ENCODE measurements around the gene IL27RA.

The IL27RA gene

GRCh38 chr19:14089412-14089661, 57.8 kb downstream of the IL27RA start:
- peak; percentile 37 for DNase-seq (ENCODE audit: low read depth)

GRCh38 chr19:14089662-14090508, 58.3 kb downstream of the IL27RA start:
- DNase-seq (ENCODE audit: low read depth): peak; percentile 76

DNA sequence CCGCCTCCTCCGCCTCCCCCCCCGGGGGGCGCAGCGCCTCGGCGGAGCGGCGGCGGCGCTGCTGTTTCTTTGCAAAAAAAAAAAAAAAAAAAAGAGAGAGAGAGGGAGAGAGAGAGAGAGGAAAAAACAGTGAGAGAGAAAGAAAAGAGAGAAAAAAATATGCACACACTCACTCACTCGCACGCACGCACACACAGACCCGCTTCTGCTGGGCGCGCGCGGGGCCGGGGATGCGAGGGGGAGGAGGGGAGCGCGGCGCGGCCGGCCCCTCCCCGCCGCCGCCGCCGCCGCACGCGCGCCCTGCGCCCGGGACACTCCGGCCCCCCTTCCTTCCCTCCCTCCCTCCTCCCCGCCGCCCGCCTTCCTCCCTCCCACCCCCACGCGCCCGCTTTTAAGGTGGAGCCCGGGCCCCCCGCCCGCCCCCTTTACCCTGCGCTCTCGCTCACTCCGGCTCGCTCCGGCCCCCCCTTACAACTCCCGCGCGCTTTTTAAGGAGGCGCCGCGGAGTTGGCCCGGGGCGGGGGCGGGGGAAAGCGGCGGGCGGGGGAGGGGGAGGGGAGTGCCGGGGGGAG, 59.0 kb downstream of the IL27RA start, which contains the start of gene SAMD1:
Gene SAMD1, minus strand, starts transcription at position 243 of the 572 bp plus-strand sequence.
- peak; percentile 88 for DNase-seq (ENCODE audit: low read depth)

DNA sequence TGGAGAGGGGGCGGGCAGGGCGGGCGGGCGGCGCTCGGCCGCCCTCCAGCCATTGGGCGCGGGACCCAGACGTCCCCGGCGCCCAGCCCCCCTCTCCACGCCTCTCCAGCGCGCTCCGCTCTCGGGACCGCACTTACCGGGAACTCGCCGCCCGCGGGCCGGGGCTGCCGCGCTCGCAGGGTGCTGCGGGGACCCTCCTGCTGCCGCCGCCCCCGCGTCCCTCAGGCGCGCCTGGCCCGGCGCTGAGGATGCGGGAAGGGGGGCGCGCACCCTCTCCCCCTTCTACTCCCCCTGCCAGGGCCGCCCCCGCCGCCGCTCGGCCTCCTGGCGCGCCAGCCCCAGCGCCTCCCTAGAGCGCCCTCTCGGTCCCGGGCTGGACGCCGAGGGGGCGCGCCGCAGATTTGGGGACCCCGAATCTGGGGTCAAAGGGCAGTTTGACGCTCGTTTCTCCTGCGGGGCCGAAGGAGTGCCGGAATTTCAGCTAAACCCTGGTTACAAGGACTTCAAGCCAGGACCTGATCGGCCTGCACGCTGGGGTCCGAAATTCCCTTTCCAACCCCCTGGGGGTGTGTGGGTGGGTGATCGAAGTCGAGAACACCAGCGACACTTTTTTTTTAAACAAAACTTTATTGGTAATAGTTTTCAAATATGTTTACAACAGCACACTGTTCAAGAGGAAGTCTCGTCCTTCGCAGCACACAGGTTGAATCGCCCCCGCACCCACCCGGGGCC, 59.7 kb downstream of the IL27RA start:
- DNase-seq (ENCODE audit: low read depth): peak; percentile 85

- DNase-seq (ENCODE audit: low read depth): peak; percentile 24
Observed at GRCh38 chr19:14091813-14092462, 60.4 kb downstream of the IL27RA start.

GRCh38 chr19:14093117-14093823, 61.7 kb downstream of the IL27RA start:
- DNase-seq (ENCODE audit: low read depth): no peak

GRCh38 chr19:14094854-14095253, 63.3 kb downstream of the IL27RA start:
- DNase-seq (ENCODE audit: low read depth): no peak

DNA sequence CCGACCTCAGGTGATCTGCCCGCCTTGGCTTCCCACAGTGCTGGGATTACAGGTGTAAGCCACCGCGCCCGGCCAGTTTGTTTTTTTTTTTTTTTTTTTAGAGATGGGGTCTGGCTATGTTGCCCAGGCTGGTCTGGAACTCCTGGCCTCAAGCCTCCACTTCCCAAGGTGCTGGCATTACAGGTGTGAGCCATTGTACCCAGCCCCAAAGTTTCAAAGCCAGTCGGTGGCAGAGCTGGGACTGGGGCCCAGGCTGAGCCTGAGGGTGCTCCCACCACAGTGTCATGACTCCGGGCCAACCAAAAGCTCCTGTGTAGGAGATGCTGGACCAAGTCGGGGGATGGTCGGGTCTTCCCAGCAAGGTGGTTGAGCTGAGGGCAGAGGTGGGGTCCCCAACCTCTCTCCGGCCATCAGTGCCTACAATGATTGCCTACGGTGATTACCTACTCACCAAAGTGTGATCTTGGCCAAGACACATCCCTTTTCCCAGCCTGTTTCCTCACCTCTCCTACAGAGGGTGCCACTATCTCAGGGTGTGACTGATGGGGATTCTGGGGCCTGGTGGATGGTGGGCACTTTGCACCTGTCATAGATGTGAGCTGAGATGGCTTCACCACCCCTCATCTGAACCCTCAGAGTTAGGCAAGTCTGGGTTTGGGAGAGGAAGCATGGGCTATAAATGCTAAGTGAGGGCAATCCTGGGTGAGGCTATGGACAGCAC, 64.9 kb downstream of the IL27RA start:
- no peak for DNase-seq (ENCODE audit: low read depth)

GRCh38 chr19:14097532-14098151, 66.1 kb downstream of the IL27RA start:
- DNase-seq (ENCODE audit: low read depth): no peak

DNA sequence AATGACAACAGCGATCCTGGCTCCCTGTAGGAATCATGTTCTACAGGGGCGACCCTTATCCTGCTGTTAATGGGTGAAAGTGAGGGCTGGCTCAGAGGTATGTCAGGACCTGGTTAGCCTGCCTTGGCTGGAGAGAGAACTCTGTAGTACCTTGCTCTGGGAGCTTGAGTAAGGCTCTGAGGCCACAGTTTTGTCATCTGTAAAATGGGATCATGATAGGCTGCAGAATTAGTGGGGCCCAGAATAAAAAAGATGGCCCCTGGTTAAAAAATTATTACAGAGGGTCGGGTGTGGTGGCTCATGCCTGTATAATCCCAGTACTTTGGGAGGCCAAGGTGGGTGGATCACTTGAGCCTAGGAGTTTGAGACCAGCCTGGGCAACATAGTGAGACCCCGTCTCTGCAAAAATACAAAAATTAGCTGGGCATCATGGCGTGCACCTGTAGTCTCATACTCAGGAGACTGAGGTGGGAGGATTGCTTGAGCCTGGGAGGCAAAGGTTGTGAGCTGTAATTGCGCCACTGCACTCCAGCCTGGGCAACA, 69.5 kb downstream of the IL27RA start:
- DNase-seq (ENCODE audit: low read depth): no peak

DNA sequence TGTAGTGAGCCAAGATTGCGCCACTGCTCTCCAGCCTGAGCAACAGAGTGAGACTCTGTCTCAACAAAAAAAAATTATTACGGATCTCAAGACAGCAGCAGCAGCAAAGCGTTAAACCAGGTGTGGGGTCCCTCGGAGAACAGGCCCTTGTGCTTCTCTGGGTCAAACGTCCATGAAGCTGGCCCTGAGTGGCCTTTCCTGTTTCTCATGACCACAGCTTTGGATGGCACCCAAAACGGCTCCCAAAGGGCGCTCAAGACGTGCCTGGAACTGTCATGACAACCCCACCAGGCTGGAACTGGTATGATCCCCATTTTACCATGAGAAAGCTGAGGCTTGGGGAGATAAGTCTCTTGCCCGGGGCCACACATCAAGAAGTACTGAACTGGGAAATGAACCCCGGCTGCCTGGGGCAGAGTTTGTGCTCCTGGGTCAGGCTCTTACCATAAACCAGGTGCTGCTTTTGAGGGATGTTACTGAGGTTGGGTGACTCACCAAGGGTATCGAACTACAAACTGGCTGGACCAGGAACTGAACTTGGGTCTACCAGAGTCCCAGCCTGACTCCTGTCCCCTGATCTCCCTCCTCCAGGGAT, 70.6 kb downstream of the IL27RA start:
- DNase-seq (ENCODE audit: low read depth): no peak

DNA sequence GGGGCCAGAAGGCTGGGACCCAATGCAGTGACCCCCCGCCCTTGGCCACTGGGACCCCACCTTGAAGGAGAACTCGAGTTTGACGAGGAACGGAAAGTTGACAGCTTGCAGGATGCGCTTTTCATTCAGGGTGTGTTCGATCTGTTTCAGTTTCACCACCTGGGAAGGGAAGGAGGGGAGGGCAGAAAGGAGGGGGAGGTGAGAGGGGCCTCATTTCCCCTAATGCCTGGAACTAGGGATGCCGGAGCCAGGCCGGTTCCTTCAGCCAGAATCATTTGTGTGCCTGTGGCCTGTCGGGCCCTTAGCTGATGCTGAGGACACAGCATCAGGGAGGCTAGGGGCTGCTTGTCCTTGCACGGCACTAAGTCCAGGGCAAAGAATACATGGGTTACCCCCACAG, 71.2 kb downstream of the IL27RA start:
- DNase-seq (ENCODE audit: low read depth): no peak
